Right atrium auricular region (tissue), 2 donors: Measurements from ENCODE around the gene SRP9. TPM values are rescaled to one million over a fixed set of nuclear protein-coding genes. Genes with fewer than 3 reads are reported as not detected.

ENCODE experiments used
- DNase-seq: peaks from one replicate; pipeline ENCODE4 v3.0.0-alpha.2; 2019; ENCODE audit warnings: low spot score
- H3K27ac ChIP-seq, 2 donors: fragments of 200-600 bp; sonication (generic); 1 replicate in 1 of 2; 2 replicates in 1 of 2; pipeline ENCODE4 v1.5.1; 2016 to 2019
- H3K27me3 ChIP-seq, 2 donors: fragments of 200-600 bp; sonication (generic); one replicate each; pipeline versions ENCODE4 v1.5.1 to v1.6.0; 2017 to 2019
- H3K36me3 ChIP-seq: fragments of 200-600 bp; sonication (generic); one replicate; pipeline ENCODE4 v1.5.1; 2016
- H3K4me1 ChIP-seq, 2 donors: fragments of 200-600 bp; sonication (generic); one replicate each; pipeline versions ENCODE4 v1.5.1 to v1.6.0; 2017 to 2019
- H3K4me3 ChIP-seq, 2 donors: fragments of 200-600 bp; sonication (generic); 1 replicate in 1 of 2; 2 replicates in 1 of 2; pipeline ENCODE4 v1.5.1; 2017 to 2019; ENCODE audit warnings: mild to moderate bottlenecking in 1 of 2, moderate library complexity in 1 of 2
- H3K9me3 ChIP-seq, 2 donors: fragments of 200-600 bp; sonication (generic); one replicate each; pipeline ENCODE4 v1.5.1; 2019
- CTCF ChIP-seq, 2 donors: fragments of 200-600 bp; sonication (generic); IDR thresholded peaks; one replicate each; pipeline ENCODE4 v1.5.1; 2019; ENCODE audit warnings: antibody characterized with exemption in 2 of 2
- total RNA-seq, 2 donors: library from RNA; depleted of rRNA; stranded (reverse); fragments of >200 nt; gene quantifications; one replicate each; pipeline ENCODE4 v1.1.0, GENCODE V29; 2016

The SRP9 gene
- total RNA-seq, 2 donors from 2014 or later: 143 to 216 TPM

GRCh38 chr1:225816643-225817538 lies 39.3 kb downstream of the SRP9 start:
- Histone ChIP-seq H3K36me3 (no peaks in the 10 kb centered on the region), H3K27me3 (no peaks in the 10 kb centered on the region), H3K27ac (peak overlapping the region; percentile 84 to 85), H3K4me1 (peaks cover 0 to 82% of the 10 kb centered on the region in 2 donors), H3K9me3 (no peaks in the 10 kb centered on the region), H3K4me3 (peak overlapping the region in 1 of 2 donors; percentile 1)
- DNase-seq: peak; percentile 77
- no peak for TF ChIP-seq CTCF (IDR thresholded peaks at IDR 0.05)

- peak; percentile 95 for DNase-seq
- Histone ChIP-seq H3K4me3 (no peak overlapping the region), H3K36me3 (no peaks in the 10 kb centered on the region), H3K27me3 (no peaks in the 10 kb centered on the region), H3K27ac (peak overlapping the region; percentile 84 to 85), H3K4me1 (peaks cover 0 to 74% of the 10 kb centered on the region in 2 donors), H3K9me3 (no peaks in the 10 kb centered on the region)
- no peak for TF ChIP-seq CTCF (IDR thresholded peaks at IDR 0.05)
These were observed 40.0 kb downstream of the SRP9 start for GRCh38 chr1:225817611-225818061.

- DNase-seq: no peak
- Histone ChIP-seq H3K4me3 (no peak overlapping the region), H3K27ac (peak overlapping the region; percentile 84 to 85), H3K9me3 (no peaks in the 10 kb centered on the region), H3K4me1 (peaks cover 0 to 69% of the 10 kb centered on the region in 2 donors), H3K27me3 (no peaks in the 10 kb centered on the region), H3K36me3 (no peaks in the 10 kb centered on the region)
- TF ChIP-seq CTCF (IDR thresholded peaks at IDR 0.05): no peak
These were observed 40.6 kb downstream of the SRP9 start for GRCh38 chr1:225818229-225818628.

GRCh38 chr1:225819346-225820192 lies 41.9 kb downstream of the SRP9 start:
- Histone ChIP-seq H3K27me3 (no peaks in the 10 kb centered on the region), H3K27ac (peak overlapping the region; percentile 39 to 52), H3K9me3 (no peaks in the 10 kb centered on the region), H3K4me3 (no peak overlapping the region), H3K4me1 (peaks cover 0 to 66% of the 10 kb centered on the region in 2 donors), H3K36me3 (no peaks in the 10 kb centered on the region)
- TF ChIP-seq CTCF (IDR thresholded peaks at IDR 0.05): no peak
- no peak for DNase-seq

GRCh38 chr1:225820522-225821120 lies 43.0 kb downstream of the SRP9 start:
- no peak for DNase-seq
- no peak overlapping the region for H3K4me3 ChIP-seq
- no peaks in the 10 kb centered on the region for H3K9me3 ChIP-seq
- H3K27me3 ChIP-seq: no peaks in the 10 kb centered on the region
- H3K27ac ChIP-seq: no peak overlapping the region
- no peak for TF ChIP-seq CTCF (IDR thresholded peaks at IDR 0.05)
- peaks cover 0 to 66% of the 10 kb centered on the region in 2 donors for H3K4me1 ChIP-seq
- H3K36me3 ChIP-seq: no peaks in the 10 kb centered on the region
